SK-N-SH (cell line): ENCODE results near the gene ABCA4.

Experiments
- EP300 ChIP-seq, 2 experiments: IDR thresholded peaks; 2 replicates each; pipeline versions ENCODE4 v1.4.0 to v1.6.1; 2012; ENCODE audit warnings: borderline replicate concordance in 1 of 2, low read depth in 1 of 2, low read length in 1 of 2
- POLR2AphosphoS5 ChIP-seq: IDR thresholded peaks from 2 replicates; pipeline ENCODE4 v1.6.1; 2012; ENCODE audit warnings: low read depth, low read length
- RXRA ChIP-seq: IDR thresholded peaks from 2 replicates; pipeline ENCODE4 v1.4.0; 2012; ENCODE audit warnings: low read depth, mild to moderate bottlenecking, borderline replicate concordance
- SIN3A ChIP-seq: IDR thresholded peaks from 2 replicates; pipeline ENCODE4 v1.6.1; 2012; ENCODE audit warnings: low read depth, mild to moderate bottlenecking, low read length, moderate library complexity, borderline replicate concordance
- TF ChIP-seq, protein P1 (sequence below): IDR thresholded peaks from 2 replicates; pipeline ENCODE4 v1.6.1; 2012; ENCODE audit warnings: mild to moderate bottlenecking, low read depth, low read length, moderate library complexity

DNA sequence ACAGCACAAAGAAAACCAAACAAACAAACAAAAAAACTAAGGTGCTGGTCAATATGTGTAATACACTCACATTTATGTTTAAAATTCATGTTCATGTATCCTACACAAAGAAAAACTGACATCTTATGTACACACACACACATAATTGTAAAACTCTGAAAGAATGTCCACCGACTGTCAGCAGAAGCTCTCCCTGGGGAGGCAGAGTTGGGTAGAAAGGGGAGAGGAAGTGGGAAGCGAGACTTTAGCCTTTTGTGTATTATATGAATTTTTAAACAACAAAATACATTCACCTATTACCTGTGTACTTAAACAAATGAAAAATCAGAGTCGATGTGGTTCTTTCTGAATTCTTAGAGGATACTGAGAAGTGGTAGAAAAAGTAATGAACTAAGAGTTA lies 88.3 kb downstream of the ABCA4 start:
- TF ChIP-seq SIN3A, result no peak
- no peak for TF ChIP-seq RXRA
- TF ChIP-seq, protein P1, sequence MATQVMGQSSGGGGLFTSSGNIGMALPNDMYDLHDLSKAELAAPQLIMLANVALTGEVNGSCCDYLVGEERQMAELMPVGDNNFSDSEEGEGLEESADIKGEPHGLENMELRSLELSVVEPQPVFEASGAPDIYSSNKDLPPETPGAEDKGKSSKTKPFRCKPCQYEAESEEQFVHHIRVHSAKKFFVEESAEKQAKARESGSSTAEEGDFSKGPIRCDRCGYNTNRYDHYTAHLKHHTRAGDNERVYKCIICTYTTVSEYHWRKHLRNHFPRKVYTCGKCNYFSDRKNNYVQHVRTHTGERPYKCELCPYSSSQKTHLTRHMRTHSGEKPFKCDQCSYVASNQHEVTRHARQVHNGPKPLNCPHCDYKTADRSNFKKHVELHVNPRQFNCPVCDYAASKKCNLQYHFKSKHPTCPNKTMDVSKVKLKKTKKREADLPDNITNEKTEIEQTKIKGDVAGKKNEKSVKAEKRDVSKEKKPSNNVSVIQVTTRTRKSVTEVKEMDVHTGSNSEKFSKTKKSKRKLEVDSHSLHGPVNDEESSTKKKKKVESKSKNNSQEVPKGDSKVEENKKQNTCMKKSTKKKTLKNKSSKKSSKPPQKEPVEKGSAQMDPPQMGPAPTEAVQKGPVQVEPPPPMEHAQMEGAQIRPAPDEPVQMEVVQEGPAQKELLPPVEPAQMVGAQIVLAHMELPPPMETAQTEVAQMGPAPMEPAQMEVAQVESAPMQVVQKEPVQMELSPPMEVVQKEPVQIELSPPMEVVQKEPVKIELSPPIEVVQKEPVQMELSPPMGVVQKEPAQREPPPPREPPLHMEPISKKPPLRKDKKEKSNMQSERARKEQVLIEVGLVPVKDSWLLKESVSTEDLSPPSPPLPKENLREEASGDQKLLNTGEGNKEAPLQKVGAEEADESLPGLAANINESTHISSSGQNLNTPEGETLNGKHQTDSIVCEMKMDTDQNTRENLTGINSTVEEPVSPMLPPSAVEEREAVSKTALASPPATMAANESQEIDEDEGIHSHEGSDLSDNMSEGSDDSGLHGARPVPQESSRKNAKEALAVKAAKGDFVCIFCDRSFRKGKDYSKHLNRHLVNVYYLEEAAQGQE, result no peak
- TF ChIP-seq POLR2AphosphoS5, result no peak
- TF ChIP-seq EP300 (IDR thresholded peaks at IDR 0.05; ENCODE audit: borderline replicate concordance in 1 of 2, low read depth in 1 of 2, low read length in 1 of 2), result no peak
